Transverse colon (tissue), 4 donors: Measurements from ENCODE around the gene CNIH4.

Experiments used
- POLR2A ChIP-seq: fragments of 450-650 bp; IDR thresholded peaks from one replicate; pipeline ENCODE4 v1.6.1; 2016; ENCODE audit warnings: antibody characterized with exemption, mild to moderate bottlenecking, moderate library complexity
- POLR2AphosphoS5 ChIP-seq, 3 donors: sonication (generic); formaldehyde crosslinking; IDR thresholded peaks; one replicate each; pipeline ENCODE4 v1.6.1; 2016; ENCODE audit warnings: antibody characterized with exemption in 3 of 3
- TF ChIP-seq, protein P1 (sequence below), 5 experiments: fragments of 200-600 bp in 3 of 5; fragments of 450-650 bp in 2 of 5; sonication (generic) in 3 of 5; IDR thresholded peaks; 1 replicate in 2 of 5; 2 replicates in 3 of 5; pipeline ENCODE4 v1.5.1; 2016 to 2017; ENCODE audit warnings: antibody characterized with exemption in 5 of 5, inconsistent platforms in 3 of 5, mild to moderate bottlenecking in 2 of 5, moderate library complexity in 1 of 5

GRCh38 chr1:224405604-224405970 is 48.9 kb downstream of the CNIH4 start:
- TF ChIP-seq POLR2AphosphoS5 (IDR thresholded peaks at IDR 0.05) (no peak), POLR2A (no peak)
- TF ChIP-seq, protein P1, sequence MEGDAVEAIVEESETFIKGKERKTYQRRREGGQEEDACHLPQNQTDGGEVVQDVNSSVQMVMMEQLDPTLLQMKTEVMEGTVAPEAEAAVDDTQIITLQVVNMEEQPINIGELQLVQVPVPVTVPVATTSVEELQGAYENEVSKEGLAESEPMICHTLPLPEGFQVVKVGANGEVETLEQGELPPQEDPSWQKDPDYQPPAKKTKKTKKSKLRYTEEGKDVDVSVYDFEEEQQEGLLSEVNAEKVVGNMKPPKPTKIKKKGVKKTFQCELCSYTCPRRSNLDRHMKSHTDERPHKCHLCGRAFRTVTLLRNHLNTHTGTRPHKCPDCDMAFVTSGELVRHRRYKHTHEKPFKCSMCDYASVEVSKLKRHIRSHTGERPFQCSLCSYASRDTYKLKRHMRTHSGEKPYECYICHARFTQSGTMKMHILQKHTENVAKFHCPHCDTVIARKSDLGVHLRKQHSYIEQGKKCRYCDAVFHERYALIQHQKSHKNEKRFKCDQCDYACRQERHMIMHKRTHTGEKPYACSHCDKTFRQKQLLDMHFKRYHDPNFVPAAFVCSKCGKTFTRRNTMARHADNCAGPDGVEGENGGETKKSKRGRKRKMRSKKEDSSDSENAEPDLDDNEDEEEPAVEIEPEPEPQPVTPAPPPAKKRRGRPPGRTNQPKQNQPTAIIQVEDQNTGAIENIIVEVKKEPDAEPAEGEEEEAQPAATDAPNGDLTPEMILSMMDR (IDR thresholded peaks at IDR 0.05), result no peak
